MM.1S (cell line): ENCODE results near the gene SCAPER.

Experiments used
- DNase-seq: peaks from one replicate; pipeline ENCODE4 v3.0.0-alpha.2; 2015
- H2AFZ ChIP-seq: fragments of 300-600 bp; sonication (generic); 2 replicates; pipeline ENCODE4 v1.6.0; 2016; ENCODE audit warnings: antibody characterized with exemption, low read length
- H3F3A ChIP-seq: fragments of 300-600 bp; sonication (generic); 2 replicates; pipeline ENCODE4 v1.6.1; 2016; ENCODE audit warnings: mild to moderate bottlenecking, antibody characterized with exemption, low read length, moderate library complexity, mixed read lengths; ENCODE audit not compliant: insufficient read depth
- H3K27ac ChIP-seq: fragments of 300-600 bp; sonication (generic); 2 replicates; pipeline ENCODE4 v1.5.1; 2016; ENCODE audit warnings: mild to moderate bottlenecking, low read length
- H3K27me3 ChIP-seq: fragments of 300-600 bp; sonication (generic); replicated peaks from 2 replicates; pipeline ENCODE4 v1.6.0; 2016; ENCODE audit warnings: low read length; ENCODE audit not compliant: insufficient read depth
- H3K36me3 ChIP-seq: fragments of 300-600 bp; sonication (generic); replicated peaks from 2 replicates; pipeline ENCODE4 v1.6.1; 2016; ENCODE audit warnings: mild to moderate bottlenecking, low read length, mixed read lengths; ENCODE audit not compliant: insufficient read depth
- H3K4me1 ChIP-seq: fragments of 300-600 bp; sonication (generic); 2 replicates; pipeline ENCODE4 v1.6.1; 2016; ENCODE audit warnings: low read length, mixed read lengths
- H3K4me2 ChIP-seq: fragments of 300-600 bp; sonication (generic); 2 replicates; pipeline ENCODE4 v1.6.0; 2016; ENCODE audit warnings: low read depth, low read length
- H3K4me3 ChIP-seq: fragments of 300-600 bp; sonication (generic); 2 replicates; pipeline ENCODE4 v1.5.1; 2016; ENCODE audit warnings: low read length, mixed read lengths
- H3K79me2 ChIP-seq: fragments of 300-600 bp; sonication (generic); 2 replicates; pipeline ENCODE4 v1.6.1; 2016; ENCODE audit warnings: mixed run types, low read length, mixed read lengths
- H3K9ac ChIP-seq: fragments of 300-600 bp; sonication (generic); 2 replicates; pipeline ENCODE4 v1.6.1; 2016; ENCODE audit warnings: low read length, mixed read lengths
- H3K9me2 ChIP-seq: fragments of 300-600 bp; sonication (generic); replicated peaks from 2 replicates; pipeline ENCODE4 v1.6.1; 2016; ENCODE audit warnings: mild to moderate bottlenecking, low read length, mixed read lengths; ENCODE audit not compliant: insufficient read depth
- H3K9me3 ChIP-seq: fragments of 300-600 bp; sonication (generic); replicated peaks from 2 replicates; pipeline ENCODE4 v1.6.1; 2016; ENCODE audit warnings: mild to moderate bottlenecking, low read length, mixed read lengths; ENCODE audit not compliant: insufficient read depth
- H4K20me1 ChIP-seq: fragments of 300-600 bp; sonication (generic); 2 replicates; pipeline ENCODE4 v1.6.1; 2016; ENCODE audit warnings: mild to moderate bottlenecking, low read length, moderate library complexity, mixed read lengths; ENCODE audit not compliant: insufficient read depth
- CTCF ChIP-seq: fragments of 300-600 bp; sonication (generic); IDR thresholded peaks from 2 replicates; pipeline ENCODE4 v1.5.1; 2016; ENCODE audit warnings: antibody characterized with exemption, low read length, mixed read lengths
- EZH2 ChIP-seq: fragments of 300-600 bp; sonication (generic); optimal IDR thresholded peaks from 2 replicates; pipeline ENCODE3; 2017; ENCODE audit warnings: low read depth, mild to moderate bottlenecking, antibody characterized with exemption, low read length, mixed read lengths
- EZH2phosphoT487 ChIP-seq: fragments of 300-600 bp; sonication (generic); IDR thresholded peaks from 2 replicates; pipeline ENCODE4 v1.6.1; 2018; ENCODE audit warnings: antibody characterized with exemption, low read length

SCAPER gene

GRCh38 chr15:76345583-76345879 lies 559.6 kb downstream of the SCAPER start:
- Histone ChIP-seq H4K20me1 (no peaks in the 10 kb centered on the region), H3K27ac (no peak overlapping the region), H3K9ac (no peak overlapping the region), H2AFZ (no peak overlapping the region), H3K36me3 (no peaks in the 10 kb centered on the region), H3K4me2 (no peak overlapping the region), H3K79me2 (no peaks in the 10 kb centered on the region), H3K27me3 (no peaks in the 10 kb centered on the region), H3K9me3 (no peaks in the 10 kb centered on the region), H3K4me3 (no peak overlapping the region), H3K9me2 (no peaks in the 10 kb centered on the region), H3F3A (no peaks in the 10 kb centered on the region), H3K4me1 (no peaks in the 10 kb centered on the region)
- TF ChIP-seq CTCF, result no peak
- TF ChIP-seq EZH2phosphoT487, result no peak
- no peak for TF ChIP-seq EZH2
- DNase-seq, result no peak

- no peak for DNase-seq
- H3K4me1 ChIP-seq, result no peaks in the 10 kb centered on the region
- no peak overlapping the region for H3K4me3 ChIP-seq
- H4K20me1 ChIP-seq, result no peaks in the 10 kb centered on the region
- H3K4me2 ChIP-seq, result no peak overlapping the region
- TF ChIP-seq CTCF (no peak), EZH2phosphoT487 (no peak), EZH2 (no peak)
- no peaks in the 10 kb centered on the region for H3K9me2 ChIP-seq
- no peaks in the 10 kb centered on the region for H3F3A ChIP-seq
- H3K36me3 ChIP-seq, result no peaks in the 10 kb centered on the region
- H3K9me3 ChIP-seq, result no peaks in the 10 kb centered on the region
- no peaks in the 10 kb centered on the region for H3K79me2 ChIP-seq
- no peak overlapping the region for H3K27ac ChIP-seq
- H3K9ac ChIP-seq, result no peak overlapping the region
- H2AFZ ChIP-seq, result no peak overlapping the region
- no peaks in the 10 kb centered on the region for H3K27me3 ChIP-seq
Measured at GRCh38 chr15:76344893-76345582, 560.1 kb downstream of the SCAPER start.

- H3K27me3 ChIP-seq, result no peaks in the 10 kb centered on the region
- H3F3A ChIP-seq, result no peaks in the 10 kb centered on the region
- no peaks in the 10 kb centered on the region for H3K79me2 ChIP-seq
- no peak for TF ChIP-seq EZH2
- no peak for TF ChIP-seq CTCF
- TF ChIP-seq EZH2phosphoT487, result no peak
- H3K9me3 ChIP-seq, result no peaks in the 10 kb centered on the region
- no peak overlapping the region for H3K27ac ChIP-seq
- no peaks in the 10 kb centered on the region for H4K20me1 ChIP-seq
- no peak overlapping the region for H2AFZ ChIP-seq
- H3K9ac ChIP-seq, result no peak overlapping the region
- no peak overlapping the region for H3K4me3 ChIP-seq
- no peaks in the 10 kb centered on the region for H3K36me3 ChIP-seq
- no peaks in the 10 kb centered on the region for H3K4me1 ChIP-seq
- no peak for DNase-seq
- H3K4me2 ChIP-seq, result no peak overlapping the region
- no peaks in the 10 kb centered on the region for H3K9me2 ChIP-seq
Measured at GRCh38 chr15:76343313-76343996, 561.7 kb downstream of the SCAPER start.
